ENCODE results near the gene ZNF628.

The ZNF628 gene

GRCh38 chr19:55482156-55482961 lies 5.9 kb downstream of the ZNF628 start:
- Histone ChIP-seq H3K9ac (ENCODE audit: low read depth, low read length) (no peak overlapping the region), H3K4me1 (ENCODE audit: control insufficient read depth, insufficient read depth, low read length) (peaks cover 40% of the 10 kb centered on the region)

GRCh38 chr19:55482967-55483705 lies 6.7 kb downstream of the ZNF628 start:
- no peaks in the 10 kb centered on the region for H3K9me3 ChIP-seq (replicated peaks; ENCODE audit: low read length)
- no peak overlapping the region for H3K4me2 ChIP-seq (ENCODE audit: low read length)
- peaks cover 10% of the 10 kb centered on the region for H3K36me3 ChIP-seq (ENCODE audit: insufficient read depth, low read length)
- H3K9ac ChIP-seq (ENCODE audit: low read depth, low read length) = no peak overlapping the region
- no peak overlapping the region for H3K4me3 ChIP-seq (ENCODE audit: low read length)
- no peaks in the 10 kb centered on the region for H3K27me3 ChIP-seq (ENCODE audit: control insufficient read depth, insufficient read depth, low read length)
- H3K4me1 ChIP-seq (ENCODE audit: control insufficient read depth, insufficient read depth, low read length) = peaks cover 41% of the 10 kb centered on the region

More at GRCh38 chr19:55482156-55482961, 5.9 kb downstream of the ZNF628 start:
- no peaks in the 10 kb centered on the region for H3K27me3 ChIP-seq (ENCODE audit: control insufficient read depth, insufficient read depth, low read length)
- H3K36me3 ChIP-seq (ENCODE audit: insufficient read depth, low read length) = peaks cover 10% of the 10 kb centered on the region
- no peaks in the 10 kb centered on the region for H3K9me3 ChIP-seq (replicated peaks; ENCODE audit: low read length)
- H3K4me2 ChIP-seq (ENCODE audit: low read length) = no peak overlapping the region
- no peak overlapping the region for H3K4me3 ChIP-seq (ENCODE audit: low read length)

DNA sequence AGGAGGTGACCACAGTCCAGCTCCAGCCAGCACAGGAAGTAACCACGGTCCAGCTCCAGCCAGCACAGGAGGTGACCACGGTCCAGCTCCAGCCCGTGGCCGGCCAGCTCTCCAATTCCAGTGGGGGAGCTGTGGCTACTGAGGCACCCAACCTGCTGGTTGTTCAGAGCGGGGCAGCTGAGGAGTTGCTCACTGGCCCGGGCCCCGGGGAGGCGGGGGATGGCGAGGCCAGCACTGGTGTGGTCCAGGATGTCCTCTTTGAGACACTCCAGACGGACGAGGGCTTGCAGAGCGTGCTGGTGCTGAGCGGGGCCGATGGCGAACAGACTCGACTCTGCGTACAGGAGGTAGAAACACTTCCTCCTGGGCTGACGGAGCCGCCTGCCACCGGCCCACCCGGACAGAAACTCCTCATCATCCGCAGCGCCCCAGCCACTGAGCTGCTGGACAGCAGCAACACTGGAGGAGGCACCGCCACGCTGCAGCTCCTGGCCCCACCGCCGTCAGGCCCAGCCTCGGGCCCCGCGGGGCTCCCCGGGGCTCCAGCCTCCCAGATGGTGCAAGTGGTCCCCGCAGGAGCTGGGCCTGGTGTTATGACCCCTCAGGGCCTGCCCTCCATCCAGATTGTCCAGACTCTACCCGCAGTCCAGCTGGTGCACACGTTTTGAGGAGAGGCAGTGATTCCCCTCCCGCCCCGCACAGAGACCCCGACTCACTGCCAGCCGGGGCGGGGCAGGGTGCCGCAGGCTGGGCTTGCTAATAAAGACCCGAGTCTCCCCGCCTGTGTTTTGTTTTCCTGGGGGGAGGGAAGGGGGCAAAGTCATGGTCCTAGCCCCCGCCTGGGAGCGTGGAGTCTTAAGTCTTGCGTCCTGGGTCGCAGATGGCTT lies 7.5 kb downstream of the ZNF628 start:
- H3K9ac ChIP-seq (ENCODE audit: low read depth, low read length) = peak overlapping the region; percentile 83
- peak overlapping the region; percentile 95 for H3K4me2 ChIP-seq (ENCODE audit: low read length)
- H3K4me1 ChIP-seq (ENCODE audit: control insufficient read depth, insufficient read depth, low read length) = peaks cover 41% of the 10 kb centered on the region
- no peaks in the 10 kb centered on the region for H3K27me3 ChIP-seq (ENCODE audit: control insufficient read depth, insufficient read depth, low read length)
- H3K4me3 ChIP-seq (ENCODE audit: low read length) = peak overlapping the region; percentile 78
- H3K9me3 ChIP-seq (replicated peaks; ENCODE audit: low read length) = no peaks in the 10 kb centered on the region
- peaks cover 10% of the 10 kb centered on the region for H3K36me3 ChIP-seq (ENCODE audit: insufficient read depth, low read length)

GRCh38 chr19:55484593-55485438 lies 8.4 kb downstream of the ZNF628 start, which contains the start of gene NAT14:
Gene NAT14 (plus strand): TSS chr19:55485188. CDS start chr19:55485709, 521 bp downstream.
- no peaks in the 10 kb centered on the region for H3K9me3 ChIP-seq (replicated peaks; ENCODE audit: low read length)
- no peaks in the 10 kb centered on the region for H3K27me3 ChIP-seq (ENCODE audit: control insufficient read depth, insufficient read depth, low read length)
- peaks cover 50% of the 10 kb centered on the region for H3K4me1 ChIP-seq (ENCODE audit: control insufficient read depth, insufficient read depth, low read length)
- H3K4me2 ChIP-seq (ENCODE audit: low read length) = peak within 1 kb of the TSS; percentile 95
- peak within 1 kb of the TSS; percentile 78 for H3K4me3 ChIP-seq (ENCODE audit: low read length)
- H3K9ac ChIP-seq (ENCODE audit: low read depth, low read length) = peak within 1 kb of the TSS; percentile 83
- peaks cover 10% of the 10 kb centered on the region for H3K36me3 ChIP-seq (ENCODE audit: insufficient read depth, low read length)

DNA sequence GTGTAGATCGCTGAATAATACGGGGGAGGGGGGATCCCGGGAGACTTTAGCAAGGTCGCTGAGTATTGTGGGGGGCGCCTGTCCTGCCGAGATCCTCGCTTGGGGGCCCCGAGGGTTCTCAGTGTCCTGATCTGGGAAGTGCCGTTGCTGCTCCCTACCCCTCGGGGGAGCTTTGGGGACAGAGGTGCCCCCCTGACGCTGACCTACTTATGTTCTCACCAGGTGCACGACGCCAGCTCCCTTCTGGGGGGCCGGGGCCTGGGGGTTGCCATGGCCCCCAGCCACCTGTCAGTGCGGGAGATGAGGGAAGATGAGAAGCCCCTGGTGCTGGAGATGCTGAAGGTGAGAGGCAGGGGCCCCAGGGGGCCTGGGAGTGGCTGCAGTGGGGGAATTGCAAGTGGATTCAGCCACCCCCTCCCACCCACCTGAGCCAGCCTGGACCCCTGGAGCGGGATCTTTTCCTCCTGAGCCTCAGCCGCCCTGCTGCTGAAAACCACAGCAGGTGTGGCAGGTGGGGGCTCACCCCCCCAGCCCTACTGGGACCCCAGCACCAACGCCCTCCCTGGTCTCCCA lies 9.1 kb downstream of the ZNF628 start:
- H3K9ac ChIP-seq (ENCODE audit: low read depth, low read length) = peak overlapping the region; percentile 83
- no peaks in the 10 kb centered on the region for H3K27me3 ChIP-seq (ENCODE audit: control insufficient read depth, insufficient read depth, low read length)
- peaks cover 10% of the 10 kb centered on the region for H3K36me3 ChIP-seq (ENCODE audit: insufficient read depth, low read length)

GRCh38 chr19:55486043-55486970 lies 9.9 kb downstream of the ZNF628 start:
- Histone ChIP-seq H3K27me3 (ENCODE audit: control insufficient read depth, insufficient read depth, low read length) (no peaks in the 10 kb centered on the region), H3K36me3 (ENCODE audit: insufficient read depth, low read length) (peaks cover 8% of the 10 kb centered on the region), H3K4me1 (ENCODE audit: control insufficient read depth, insufficient read depth, low read length) (peaks cover 50% of the 10 kb centered on the region), H3K4me2 (ENCODE audit: low read length) (peak overlapping the region; percentile 95), H3K9me3 (replicated peaks; ENCODE audit: low read length) (no peaks in the 10 kb centered on the region), H3K4me3 (ENCODE audit: low read length) (peak overlapping the region; percentile 78), H3K9ac (ENCODE audit: low read depth, low read length) (peak overlapping the region; percentile 83)

More for the DNA sequence above, 9.1 kb downstream of the ZNF628 start:
- H3K9me3 ChIP-seq (replicated peaks; ENCODE audit: low read length) = no peaks in the 10 kb centered on the region
- H3K4me1 ChIP-seq (ENCODE audit: control insufficient read depth, insufficient read depth, low read length) = peaks cover 50% of the 10 kb centered on the region
- H3K4me2 ChIP-seq (ENCODE audit: low read length) = peak overlapping the region; percentile 95
- H3K4me3 ChIP-seq (ENCODE audit: low read length) = peak overlapping the region; percentile 78

DNA sequence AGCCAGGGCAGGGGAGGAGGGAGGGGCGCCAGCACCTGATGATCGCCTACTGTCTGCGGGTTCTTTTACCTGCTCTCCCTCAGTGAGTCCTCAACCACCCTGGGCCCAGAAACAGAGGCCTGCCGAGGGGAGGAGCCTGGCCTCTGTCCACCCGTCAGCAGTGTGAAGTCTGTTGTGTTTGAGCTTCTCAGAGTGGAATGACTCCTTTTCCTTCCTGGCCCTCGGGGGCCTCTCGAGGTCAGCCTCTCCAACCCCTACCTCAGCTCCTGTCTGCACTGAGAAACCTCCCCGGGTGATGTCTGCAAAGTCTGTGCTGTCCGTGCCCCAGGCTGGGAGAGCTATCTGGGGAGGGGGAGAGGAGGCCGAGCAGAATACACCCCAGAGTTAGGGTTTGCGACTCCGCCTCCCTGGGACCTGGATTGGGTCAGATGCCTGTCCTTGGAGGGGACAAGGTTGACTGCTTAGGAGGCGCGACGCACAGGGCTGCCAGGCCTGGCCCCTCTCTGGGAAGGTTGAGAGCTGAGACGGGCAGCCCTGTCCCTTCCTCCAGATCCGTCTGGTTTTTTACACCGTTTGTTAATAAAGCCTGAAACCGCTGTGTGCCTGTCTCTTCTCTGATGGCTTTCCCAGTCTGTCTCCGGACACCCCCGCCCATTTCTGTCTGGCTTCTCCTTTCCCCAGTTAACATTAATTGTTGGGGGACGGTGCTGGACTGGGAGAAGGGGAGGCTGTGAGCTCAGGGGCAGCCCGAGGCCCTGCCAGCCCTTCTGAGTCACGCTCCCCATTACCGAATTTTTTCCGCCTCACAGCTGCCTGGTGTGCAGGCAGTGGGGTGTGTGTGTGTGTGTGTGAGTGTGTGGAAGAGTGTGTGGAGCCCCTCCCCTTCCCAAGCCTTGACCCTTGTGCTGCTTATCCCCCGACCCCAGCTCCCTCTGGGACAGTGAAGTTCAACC lies 10.8 kb downstream of the ZNF628 start:
- H3K9ac ChIP-seq (ENCODE audit: low read depth, low read length) = peak overlapping the region; percentile 83
- H3K27me3 ChIP-seq (ENCODE audit: control insufficient read depth, insufficient read depth, low read length) = peaks cover 5% of the 10 kb centered on the region
- peaks cover 6% of the 10 kb centered on the region for H3K36me3 ChIP-seq (ENCODE audit: insufficient read depth, low read length)
- H3K9me3 ChIP-seq (replicated peaks; ENCODE audit: low read length) = no peaks in the 10 kb centered on the region
- peaks cover 50% of the 10 kb centered on the region for H3K4me1 ChIP-seq (ENCODE audit: control insufficient read depth, insufficient read depth, low read length)
- H3K4me2 ChIP-seq (ENCODE audit: low read length) = peak overlapping the region; percentile 95
- H3K4me3 ChIP-seq (ENCODE audit: low read length) = peak overlapping the region; percentile 78

- peaks cover 50% of the 10 kb centered on the region for H3K4me1 ChIP-seq (ENCODE audit: control insufficient read depth, insufficient read depth, low read length)
- no peaks in the 10 kb centered on the region for H3K36me3 ChIP-seq (ENCODE audit: insufficient read depth, low read length)
These were observed 11.7 kb downstream of the ZNF628 start, which contains the start of gene SSC5D for GRCh38 chr19:55487924-55488687. Gene SSC5D (plus strand): TSS chr19:55488436. CDS start chr19:55488590, 154 bp downstream.

More at GRCh38 chr19:55487924-55488687, 11.7 kb downstream of the ZNF628 start, which contains the start of gene SSC5D:
- peak within 1 kb of the TSS; percentile 83 for H3K9ac ChIP-seq (ENCODE audit: low read depth, low read length)
- peak within 1 kb of the TSS; percentile 78 for H3K4me3 ChIP-seq (ENCODE audit: low read length)
- H3K9me3 ChIP-seq (replicated peaks; ENCODE audit: low read length) = no peaks in the 10 kb centered on the region
- H3K4me2 ChIP-seq (ENCODE audit: low read length) = peak within 1 kb of the TSS; percentile 95
- H3K27me3 ChIP-seq (ENCODE audit: control insufficient read depth, insufficient read depth, low read length) = peaks cover 5% of the 10 kb centered on the region
